HEK293 (cell line): ENCODE data around the gene HMCN2.

Experiments
- CTCF ChIA-PET: fragments of 350-600 bp; formaldehyde crosslinking; extraction: SDS; loops from one replicate; lab custom pipeline; 2021; ENCODE audit warnings: antibody characterized with exemption; lab: Yijun Ruan, JAX
- POLR2A ChIA-PET: fragments of 300-600 bp; formaldehyde crosslinking; extraction: SDS; loops from one replicate; lab custom pipeline; 2020; ENCODE audit warnings: antibody characterized with exemption, inconsistent platforms; lab: Yijun Ruan, JAX
- H3K27ac ChIP-seq: fragments of 200-500 bp; sonication (Bioruptor generic); 2 replicates; pipeline ENCODE4 v1.5.1; 2014; ENCODE audit warnings: low read depth, low read length, control low read depth, inconsistent platforms; ENCODE audit errors: extremely low read depth
- H3K36me3 ChIP-seq, 2 experiments: fragments of 200-500 bp in 1 of 2; sonication (Bioruptor generic) in 1 of 2; 1 replicate in 1 of 2; 2 replicates in 1 of 2; pipeline ENCODE4 v1.5.1; 2014 to 2017; ENCODE audit warnings: inconsistent platforms in 2 of 2, low read length in 2 of 2; ENCODE audit not compliant: control insufficient read depth in 2 of 2, insufficient read depth in 1 of 2
- H3K4me1 ChIP-seq: fragments of 200-500 bp; sonication (Bioruptor generic); 2 replicates; pipeline ENCODE4 v1.5.1; 2014; ENCODE audit warnings: mild to moderate bottlenecking, low read length, inconsistent platforms; ENCODE audit not compliant: control insufficient read depth, insufficient read depth
- H3K4me3 ChIP-seq: 2 replicates; pipeline ENCODE4 v1.5.1; 2011; ENCODE audit warnings: low read depth, mild to moderate bottlenecking, control low read depth, low read length, moderate library complexity
- H3K9me3 ChIP-seq: fragments of 200-500 bp; sonication (Bioruptor generic); 2 replicates; pipeline ENCODE4 v1.5.1; 2014; ENCODE audit warnings: low read depth, low read length, inconsistent platforms; ENCODE audit not compliant: control insufficient read depth, insufficient read depth
- AEBP2 ChIP-seq: fragments of 450-650 bp; formaldehyde crosslinking; IDR thresholded peaks from 2 replicates; pipeline ENCODE4 v1.5.1; 2016; ENCODE audit warnings: missing biosample characterization, missing genetic modification characterization, borderline replicate concordance
- GLIS1 ChIP-seq: fragments of 450-650 bp; formaldehyde crosslinking; IDR thresholded peaks from 2 replicates; pipeline ENCODE4 v1.5.1; 2016; ENCODE audit warnings: missing biosample characterization, missing genetic modification characterization
- KLF8 ChIP-seq: fragments of 450-650 bp; formaldehyde crosslinking; IDR thresholded peaks from 2 replicates; pipeline ENCODE4 v1.5.1; 2016; ENCODE audit warnings: missing biosample characterization, missing genetic modification characterization
- REST ChIP-seq: fragments of 450-650 bp; formaldehyde crosslinking; IDR thresholded peaks from 2 replicates; pipeline ENCODE4 v1.5.1; 2016; ENCODE audit warnings: missing biosample characterization, missing genetic modification characterization
- ZBTB10 ChIP-seq: fragments of 450-650 bp; formaldehyde crosslinking; IDR thresholded peaks from 2 replicates; pipeline ENCODE4 v1.5.1; 2016; ENCODE audit warnings: missing biosample characterization, missing genetic modification characterization
- ZBTB44 ChIP-seq: fragments of 450-650 bp; IDR thresholded peaks from 2 replicates; pipeline ENCODE4 v1.5.1; 2018; ENCODE audit warnings: missing biosample characterization, mild to moderate bottlenecking, missing genetic modification characterization
- ZBTB48 ChIP-seq: fragments of 450-650 bp; formaldehyde crosslinking; IDR thresholded peaks from 2 replicates; pipeline ENCODE4 v1.5.1; 2016; ENCODE audit warnings: missing biosample characterization, missing genetic modification characterization
- ZEB2 ChIP-seq: fragments of 450-650 bp; formaldehyde crosslinking; IDR thresholded peaks from 2 replicates; pipeline ENCODE4 v1.5.1; 2016; ENCODE audit warnings: missing biosample characterization, missing genetic modification characterization
- ZNF341 ChIP-seq: fragments of 450-650 bp; formaldehyde crosslinking; IDR thresholded peaks from 2 replicates; pipeline ENCODE4; 2016; ENCODE audit warnings: low read depth, missing biosample characterization, missing genetic modification characterization
- ZNF404 ChIP-seq: fragments of 450-650 bp; formaldehyde crosslinking; IDR thresholded peaks from 2 replicates; pipeline ENCODE4 v1.5.1; 2017; ENCODE audit warnings: missing biosample characterization, missing genetic modification characterization
- ZNF433 ChIP-seq: fragments of 450-650 bp; formaldehyde crosslinking; IDR thresholded peaks from 2 replicates; pipeline ENCODE4 v1.5.1; 2016; ENCODE audit warnings: missing biosample characterization, missing genetic modification characterization, low read depth
- ZNF48 ChIP-seq: fragments of 450-650 bp; formaldehyde crosslinking; IDR thresholded peaks from 2 replicates; pipeline ENCODE4 v1.5.1; 2016; ENCODE audit warnings: missing biosample characterization, missing genetic modification characterization
- ZNF558 ChIP-seq: fragments of 450-650 bp; formaldehyde crosslinking; IDR thresholded peaks from 2 replicates; pipeline ENCODE4 v1.5.1; 2016; ENCODE audit warnings: missing biosample characterization, missing genetic modification characterization
- ZNF768 ChIP-seq: fragments of 450-650 bp; formaldehyde crosslinking; IDR thresholded peaks from 2 replicates; pipeline ENCODE4 v1.5.1; 2018; ENCODE audit warnings: missing biosample characterization, mild to moderate bottlenecking, missing genetic modification characterization
- ZNF791 ChIP-seq: fragments of 450-650 bp; formaldehyde crosslinking; IDR thresholded peaks from 2 replicates; pipeline ENCODE4 v1.5.1; 2016; ENCODE audit warnings: missing biosample characterization, missing genetic modification characterization
- ZNF837 ChIP-seq: fragments of 450-650 bp; formaldehyde crosslinking; IDR thresholded peaks from 2 replicates; pipeline ENCODE4 v1.5.1; 2016; ENCODE audit warnings: missing biosample characterization, missing genetic modification characterization
- TF ChIP-seq, protein P1 (sequence below): fragments of 450-650 bp; formaldehyde crosslinking; IDR thresholded peaks from 2 replicates; pipeline ENCODE4 v1.5.1; 2016; ENCODE audit warnings: missing biosample characterization, missing genetic modification characterization

The HMCN2 gene

GRCh38 chr9:130296783-130297055, 31.2 kb downstream of the HMCN2 start:
- TF ChIP-seq, protein P1, sequence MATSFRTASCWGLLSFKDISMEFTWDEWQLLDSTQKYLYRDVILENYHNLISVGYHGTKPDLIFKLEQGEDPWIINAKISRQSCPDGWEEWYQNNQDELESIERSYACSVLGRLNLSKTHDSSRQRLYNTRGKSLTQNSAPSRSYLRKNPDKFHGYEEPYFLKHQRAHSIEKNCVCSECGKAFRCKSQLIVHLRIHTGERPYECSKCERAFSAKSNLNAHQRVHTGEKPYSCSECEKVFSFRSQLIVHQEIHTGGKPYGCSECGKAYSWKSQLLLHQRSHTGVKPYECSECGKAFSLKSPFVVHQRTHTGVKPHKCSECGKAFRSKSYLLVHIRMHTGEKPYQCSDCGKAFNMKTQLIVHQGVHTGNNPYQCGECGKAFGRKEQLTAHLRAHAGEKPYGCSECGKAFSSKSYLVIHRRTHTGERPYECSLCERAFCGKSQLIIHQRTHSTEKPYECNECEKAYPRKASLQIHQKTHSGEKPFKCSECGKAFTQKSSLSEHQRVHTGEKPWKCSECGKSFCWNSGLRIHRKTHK: no peak
- TF ChIP-seq ZNF558 (tag by site-specific recombination) (no peak), ZNF791 (tag by site-specific recombination) (no peak), ZNF768 (no peak), ZNF433 (tag by site-specific recombination) (no peak), ZNF48 (tag by site-specific recombination) (no peak)
- no peaks in the 10 kb centered on the region for H3K9me3 ChIP-seq
- H3K4me1 ChIP-seq: no peaks in the 10 kb centered on the region
- POLR2A ChIA-PET: no interaction called here
- CTCF ChIA-PET: no interaction called here
- H3K4me3 ChIP-seq: no peak overlapping the region
- H3K36me3 ChIP-seq: no peaks in the 10 kb centered on the region
- H3K27ac ChIP-seq: no peak overlapping the region

DNA sequence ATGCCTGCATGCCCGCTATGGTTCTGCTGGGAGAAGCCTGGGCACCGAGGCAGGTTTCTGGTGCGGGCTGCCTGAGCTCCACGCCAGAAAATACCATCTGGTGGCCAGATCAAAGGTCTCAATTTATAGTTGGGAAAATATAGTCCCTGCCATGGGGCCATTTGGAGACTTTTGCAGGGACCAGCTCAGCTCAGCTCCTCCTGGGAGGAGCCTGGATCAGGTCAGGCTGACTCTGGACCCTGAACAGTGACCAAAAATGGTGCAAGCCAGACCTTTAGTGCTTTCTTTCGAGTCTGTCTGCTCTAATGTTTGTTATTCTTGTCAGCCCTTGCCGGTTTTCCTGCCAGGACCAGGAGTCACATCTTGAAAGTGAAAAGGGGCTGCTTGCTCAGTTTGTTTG, 31.8 kb downstream of the HMCN2 start:
- POLR2A ChIA-PET: no interaction called here
- Histone ChIP-seq H3K4me1 (no peaks in the 10 kb centered on the region), H3K36me3 (no peaks in the 10 kb centered on the region), H3K4me3 (no peak overlapping the region), H3K9me3 (no peaks in the 10 kb centered on the region), H3K27ac (no peak overlapping the region)
- CTCF ChIA-PET: interaction anchor here (1.9 kb wide), 1 partner anchor 46 kb away, joined by 4 read pairs; no protein-coding TSS in a partner anchor
- TF ChIP-seq ZBTB10 (tag by site-specific recombination): no peak

DNA sequence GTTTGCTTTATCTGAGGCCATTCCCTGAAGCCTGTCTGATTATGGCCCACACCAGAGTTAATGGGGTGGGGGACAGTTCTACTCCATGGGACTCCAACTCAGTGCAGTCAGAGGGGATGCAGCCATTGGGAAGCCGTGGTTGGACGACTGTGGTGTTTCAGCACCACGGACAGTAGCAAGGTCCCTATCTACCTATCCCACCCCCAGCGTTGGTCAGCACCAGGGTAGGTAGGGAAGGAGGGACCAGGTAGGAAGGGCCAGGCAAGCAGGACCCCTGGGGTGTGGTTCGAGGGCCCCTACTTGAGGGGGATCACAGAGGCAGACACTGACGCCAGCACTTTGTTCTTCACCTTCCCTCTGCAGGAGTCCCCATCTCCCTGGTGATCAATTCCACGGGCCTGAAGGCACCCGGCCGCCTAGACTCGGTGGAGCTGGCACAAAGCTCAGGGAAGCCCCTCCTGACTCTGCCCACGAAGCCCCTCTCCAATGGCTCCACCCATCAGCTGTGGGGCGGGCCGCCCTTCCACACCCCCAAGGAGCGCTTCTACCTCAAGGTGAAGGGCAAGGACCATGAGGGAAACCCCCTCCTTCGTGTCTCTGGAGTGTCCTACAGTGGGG, 33.2 kb downstream of the HMCN2 start:
- no peaks in the 10 kb centered on the region for H3K36me3 ChIP-seq
- no peak overlapping the region for H3K4me3 ChIP-seq
- no peaks in the 10 kb centered on the region for H3K9me3 ChIP-seq
- H3K27ac ChIP-seq: no peak overlapping the region
- TF ChIP-seq ZNF404 (tag by site-specific recombination): no peak
- TF ChIP-seq KLF8 (tag by site-specific recombination): no peak
- no peak for TF ChIP-seq ZNF837
- peak; percentile 30; the same call in 1 of the 2 replicates for TF ChIP-seq GLIS1
- peak; percentile 98 for TF ChIP-seq REST (tag by site-specific recombination)
- 0 out of 2 replicates have a peak, but pooled peaks have one; percentile 17 for TF ChIP-seq ZEB2 (tag by site-specific recombination)
- 0 out of 2 replicates have a peak, but pooled peaks have one; percentile 13 for TF ChIP-seq ZBTB48 (tag by site-specific recombination)
- TF ChIP-seq ZNF341 (tag by site-specific recombination): no peak
- TF ChIP-seq AEBP2 (tag by site-specific recombination): no peak
- no peak for TF ChIP-seq ZBTB44 (tag by site-specific recombination)
- ChIA-PET CTCF (interaction anchor here (0.7 to 1.9 kb wide), 5 partner anchors 11 to 485 kb away, joined by 3 to 4 read pairs (median 3); no protein-coding TSS in a partner anchor), POLR2A (no interaction called here)
- H3K4me1 ChIP-seq: no peaks in the 10 kb centered on the region
